SK-N-SH treated with all-trans-retinoic acid at 6 μM for 48 hours (cell line): ENCODE data around the gene CPNE4.

ENCODE experiments used
- ATAC-seq: fragments of 200-7000 bp; cut with Tn5 transposase; 3 replicates; pipeline ENCODE4 v1.9.1; 2020; ENCODE audit warnings: mild to moderate bottlenecking, moderate library complexity
- ARNTL ChIP-seq: fragments of 450-650 bp; formaldehyde crosslinking; IDR thresholded peaks from 2 replicates; pipeline ENCODE4 v1.5.0; 2020; ENCODE audit warnings: low read depth, mild to moderate bottlenecking, moderate library complexity, borderline replicate concordance
- BACH2 ChIP-seq: fragments of 250-450 bp; sonication (Bioruptor Pico); IDR thresholded peaks from 2 replicates; pipeline ENCODE4 v1.9.0; 2021; ENCODE audit warnings: mild to moderate bottlenecking, borderline replicate concordance
- CSDC2 ChIP-seq: fragments of 250-450 bp; sonication (Bioruptor Pico); IDR thresholded peaks from 2 replicates; pipeline ENCODE4 v1.5.0; 2020; ENCODE audit warnings: mild to moderate bottlenecking, moderate library complexity
- CSRNP3 ChIP-seq: fragments of 250-450 bp; sonication (Bioruptor Pico); IDR thresholded peaks from 2 replicates; pipeline ENCODE4 v1.5.1; 2021; ENCODE audit warnings: mild to moderate bottlenecking, moderate library complexity
- ESRRG ChIP-seq: fragments of 250-450 bp; sonication (Bioruptor Pico); IDR thresholded peaks from 2 replicates; pipeline ENCODE4 v1.6.1; 2021; ENCODE audit warnings: mild to moderate bottlenecking
- GLIS3 ChIP-seq: fragments of 250-450 bp; sonication (Bioruptor Pico); IDR thresholded peaks from 2 replicates; pipeline ENCODE4 v1.5.0; 2020; ENCODE audit warnings: mild to moderate bottlenecking, moderate library complexity
- ISL1 ChIP-seq: fragments of 250-450 bp; sonication (Bioruptor Pico); IDR thresholded peaks from 2 replicates; pipeline ENCODE4 v2.1.2; 2022; ENCODE audit warnings: mild to moderate bottlenecking, moderate library complexity
- OSR1 ChIP-seq: fragments of 250-450 bp; sonication (Bioruptor Pico); IDR thresholded peaks from 2 replicates; pipeline ENCODE4 v1.8.0; 2022; ENCODE audit warnings: moderate library complexity, mild to moderate bottlenecking, inconsistent platforms
- POU6F1 ChIP-seq: fragments of 250-450 bp; sonication (Bioruptor Pico); IDR thresholded peaks from 2 replicates; pipeline ENCODE4 v1.8.0; 2021; ENCODE audit warnings: low read depth, mild to moderate bottlenecking, moderate library complexity, borderline replicate concordance
- PPARA ChIP-seq: fragments of 250-450 bp; sonication (Bioruptor Pico); IDR thresholded peaks from 2 replicates; pipeline ENCODE4 v1.5.0; 2020; ENCODE audit warnings: mild to moderate bottlenecking, borderline replicate concordance
- RARB ChIP-seq: fragments of 250-450 bp; sonication (Bioruptor Pico); IDR thresholded peaks from 2 replicates; pipeline ENCODE4 v1.8.0; 2021; ENCODE audit warnings: mild to moderate bottlenecking, moderate library complexity
- SNAI2 ChIP-seq: fragments of 250-450 bp; sonication (Bioruptor Pico); IDR thresholded peaks from 2 replicates; pipeline ENCODE4 v1.5.0; 2020; ENCODE audit warnings: mild to moderate bottlenecking, moderate library complexity
- TCF4 ChIP-seq: fragments of 250-450 bp; sonication (Bioruptor Pico); IDR thresholded peaks from 2 replicates; pipeline ENCODE4 v1.8.0; 2021; ENCODE audit warnings: mild to moderate bottlenecking, moderate library complexity, borderline replicate concordance
- TOX ChIP-seq: fragments of 250-450 bp; sonication (Bioruptor Pico); IDR thresholded peaks from 2 replicates; pipeline ENCODE4 v1.8.0; 2021; ENCODE audit warnings: mild to moderate bottlenecking, moderate library complexity, borderline replicate concordance
- TSHZ2 ChIP-seq: fragments of 250-450 bp; sonication (Bioruptor Pico); IDR thresholded peaks from 2 replicates; pipeline ENCODE4 v1.5.0; 2020; ENCODE audit warnings: mild to moderate bottlenecking, moderate library complexity
- ZC3H10 ChIP-seq: fragments of 250-450 bp; sonication (Bioruptor Pico); IDR thresholded peaks from 2 replicates; pipeline ENCODE4 v1.5.1; 2021; ENCODE audit warnings: mild to moderate bottlenecking, moderate library complexity
- ZFP3 ChIP-seq: fragments of 250-450 bp; sonication (Bioruptor Pico); IDR thresholded peaks from 2 replicates; pipeline ENCODE4 v1.5.0; 2020; ENCODE audit warnings: mild to moderate bottlenecking, moderate library complexity
- ZFP30 ChIP-seq: fragments of 450-650 bp; formaldehyde crosslinking; IDR thresholded peaks from 2 replicates; pipeline ENCODE4 v1.5.0; 2022; ENCODE audit warnings: mild to moderate bottlenecking, moderate library complexity
- ZNF565 ChIP-seq: fragments of 450-650 bp; formaldehyde crosslinking; conservative IDR thresholded peaks from 2 replicates; pipeline ENCODE4 v1.5.0; 2020; ENCODE audit warnings: low read depth, mild to moderate bottlenecking, moderate library complexity
- ZNF70 ChIP-seq: fragments of 450-650 bp; formaldehyde crosslinking; IDR thresholded peaks from 2 replicates; pipeline ENCODE4 v1.5.0; 2020; ENCODE audit warnings: mild to moderate bottlenecking, moderate library complexity
- ZNF8 ChIP-seq: fragments of 450-650 bp; formaldehyde crosslinking; IDR thresholded peaks from 2 replicates; pipeline ENCODE4 v1.5.0; 2020; ENCODE audit warnings: mild to moderate bottlenecking, moderate library complexity
- TF ChIP-seq, protein P1 (sequence below): fragments of 250-450 bp; sonication (Bioruptor Pico); IDR thresholded peaks from 2 replicates; pipeline ENCODE4 v1.8.0; 2020; ENCODE audit warnings: mild to moderate bottlenecking, moderate library complexity, borderline replicate concordance

The CPNE4 gene

DNA sequence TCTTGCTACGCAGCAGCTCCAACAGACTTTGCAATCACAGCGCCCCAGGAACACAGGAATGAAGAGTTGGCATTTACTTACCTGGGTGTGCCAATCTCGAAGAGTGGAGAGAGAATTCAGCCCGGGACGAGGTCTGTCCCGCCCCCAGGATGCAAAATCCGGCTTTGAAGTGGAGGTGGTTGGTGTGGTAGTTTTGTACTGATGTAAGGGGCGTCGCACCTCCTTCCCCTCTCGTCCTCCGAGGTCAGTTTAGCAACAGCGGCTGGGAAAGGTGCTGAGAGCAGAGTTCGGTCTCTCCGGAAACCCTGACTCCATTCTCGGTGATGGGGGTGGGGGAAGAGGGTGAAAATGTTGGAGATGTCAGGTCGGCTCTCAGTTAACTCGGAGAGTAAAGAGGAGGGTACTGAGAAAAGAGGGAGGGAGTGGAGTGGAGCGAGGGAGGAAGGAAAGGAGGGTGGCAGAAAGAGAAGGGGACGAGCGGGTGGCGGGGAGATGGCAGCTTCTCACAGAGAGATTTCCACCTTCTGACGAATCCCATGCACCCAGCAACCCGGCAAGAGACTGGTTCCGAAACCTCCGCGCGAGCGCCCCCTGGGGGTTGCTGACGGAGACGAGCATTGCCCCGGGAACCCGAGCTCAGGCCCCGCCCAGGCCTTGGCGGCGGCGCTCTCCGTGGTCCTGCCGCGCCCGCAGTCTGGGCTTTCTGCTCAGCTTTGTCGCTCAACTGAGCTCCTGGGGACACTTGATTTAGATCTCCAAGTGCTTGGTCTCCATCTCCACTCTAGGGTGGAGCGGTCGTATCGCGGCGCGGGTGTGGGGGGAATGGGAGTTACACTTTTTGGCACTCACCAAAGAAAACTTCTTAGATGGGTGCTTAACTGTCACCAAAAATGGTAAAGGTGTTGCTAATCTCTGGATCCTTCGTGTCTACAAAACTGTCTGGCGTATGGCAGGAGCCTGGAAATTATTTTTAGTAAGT lies at the start of gene CPNE4:
TSS of gene CPNE4 (minus strand) at position 529 of the 979 bp plus-strand sequence.
- no peak for TF ChIP-seq RARB (CRISPR knock-in tag)
- TF ChIP-seq SNAI2, result peak; percentile 92
- TF ChIP-seq TOX (CRISPR knock-in tag), result no peak
- TF ChIP-seq CSDC2 (CRISPR knock-in tag), result 0 out of 2 replicates have a peak, but pooled peaks have one; percentile 86
- peak; percentile 84 for TF ChIP-seq ZFP3 (CRISPR knock-in tag)
- peak; percentile 67; the same call in 1 of the 2 replicates for TF ChIP-seq ZC3H10 (CRISPR knock-in tag)
- 0 out of 2 replicates have a peak, but pooled peaks have one; percentile 22 for TF ChIP-seq ISL1
- 0 out of 2 replicates have a peak, but pooled peaks have one; percentile 10 for TF ChIP-seq ZFP30 (CRISPR knock-in tag)
- peak; percentile 88; the same call in 1 of the 2 replicates for TF ChIP-seq TSHZ2 (CRISPR knock-in tag)
- no peak for TF ChIP-seq ARNTL (CRISPR knock-in tag)
- TF ChIP-seq, all 23 proteins: peak for 7
- peak; percentile 100 for ATAC-seq

- ATAC-seq, result no peak
- TF ChIP-seq POU6F1 (CRISPR knock-in tag) (no peak), ESRRG (no peak), TCF4 (CRISPR knock-in tag) (no peak), OSR1 (CRISPR knock-in tag) (no peak)
Observed at GRCh38 chr3:132083583-132084279, 48.9 kb upstream of the CPNE4 start.

GRCh38 chr3:132083159-132083558 lies 48.3 kb upstream of the CPNE4 start:
- TF ChIP-seq ESRRG, result no peak
- ATAC-seq, result no peak

GRCh38 chr3:132079147-132079546 lies 44.3 kb upstream of the CPNE4 start:
- ATAC-seq, result no peak
- no peak for TF ChIP-seq ISL1
- no peak for TF ChIP-seq POU6F1 (CRISPR knock-in tag)
- TF ChIP-seq BACH2 (CRISPR knock-in tag), result no peak
- no peak for TF ChIP-seq ZC3H10 (CRISPR knock-in tag)
- no peak for TF ChIP-seq ZNF565 (CRISPR knock-in tag)
- TF ChIP-seq ZNF70 (CRISPR knock-in tag), result no peak
- no peak for TF ChIP-seq ZFP3 (CRISPR knock-in tag)
- no peak for TF ChIP-seq ZNF8 (CRISPR knock-in tag)
- TF ChIP-seq OSR1 (CRISPR knock-in tag), result no peak
- no peak for TF ChIP-seq PPARA (CRISPR knock-in tag)
- no peak for TF ChIP-seq CSRNP3 (CRISPR knock-in tag)
- TF ChIP-seq RARB (CRISPR knock-in tag), result no peak
- TF ChIP-seq GLIS3 (CRISPR knock-in tag), result no peak
- TF ChIP-seq CSDC2 (CRISPR knock-in tag), result no peak
- TF ChIP-seq, protein P1, sequence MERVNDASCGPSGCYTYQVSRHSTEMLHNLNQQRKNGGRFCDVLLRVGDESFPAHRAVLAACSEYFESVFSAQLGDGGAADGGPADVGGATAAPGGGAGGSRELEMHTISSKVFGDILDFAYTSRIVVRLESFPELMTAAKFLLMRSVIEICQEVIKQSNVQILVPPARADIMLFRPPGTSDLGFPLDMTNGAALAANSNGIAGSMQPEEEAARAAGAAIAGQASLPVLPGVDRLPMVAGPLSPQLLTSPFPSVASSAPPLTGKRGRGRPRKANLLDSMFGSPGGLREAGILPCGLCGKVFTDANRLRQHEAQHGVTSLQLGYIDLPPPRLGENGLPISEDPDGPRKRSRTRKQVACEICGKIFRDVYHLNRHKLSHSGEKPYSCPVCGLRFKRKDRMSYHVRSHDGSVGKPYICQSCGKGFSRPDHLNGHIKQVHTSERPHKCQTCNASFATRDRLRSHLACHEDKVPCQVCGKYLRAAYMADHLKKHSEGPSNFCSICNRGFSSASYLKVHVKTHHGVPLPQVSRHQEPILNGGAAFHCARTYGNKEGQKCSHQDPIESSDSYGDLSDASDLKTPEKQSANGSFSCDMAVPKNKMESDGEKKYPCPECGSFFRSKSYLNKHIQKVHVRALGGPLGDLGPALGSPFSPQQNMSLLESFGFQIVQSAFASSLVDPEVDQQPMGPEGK, result no peak
- no peak for TF ChIP-seq TSHZ2 (CRISPR knock-in tag)
